H1 (cell line): ENCODE results near the gene KIF5C. TPM values are rescaled to one million over a fixed set of nuclear protein-coding genes. Genes with fewer than 3 reads are reported as not detected.

Experiments
- ASH2L ChIP-seq: fragments of 200-600, 300-600 bp; sonication (generic); IDR thresholded peaks from one replicate; pipeline ENCODE4 v1.7.1; 2017; ENCODE audit warnings: low read length
- ATF2 ChIP-seq: IDR thresholded peaks from 2 replicates; pipeline ENCODE4 v1.6.1; 2012; ENCODE audit warnings: low read length, inconsistent platforms
- CTBP2 ChIP-seq: IDR thresholded peaks from 2 replicates; pipeline ENCODE4 v1.7.0; 2011; ENCODE audit warnings: borderline replicate concordance, mild to moderate bottlenecking, moderate library complexity, mixed read lengths, low read length; ENCODE audit not compliant: insufficient read depth, insufficient read length
- GABPA ChIP-seq: IDR thresholded peaks from 2 replicates; pipeline ENCODE4 v1.6.1; 2011; ENCODE audit warnings: mild to moderate bottlenecking, low read length, moderate library complexity, borderline replicate concordance; ENCODE audit not compliant: insufficient read depth
- GTF2F1 ChIP-seq: IDR thresholded peaks from 2 replicates; pipeline ENCODE4 v1.6.1; 2012; ENCODE audit warnings: low read depth, low read length, improper control_type of control experiment, borderline replicate concordance
- KDM4A ChIP-seq: IDR thresholded peaks from one replicate; pipeline ENCODE4 v1.7.1; 2012; ENCODE audit warnings: low read depth, mild to moderate bottlenecking, moderate library complexity, low read length, inconsistent platforms; ENCODE audit not compliant: severe bottlenecking
- SIN3A ChIP-seq, 2 experiments: IDR thresholded peaks in 1 of 2; conservative IDR thresholded peaks in 1 of 2; 2 replicates each; pipeline ENCODE4 v1.6.1; 2011 to 2012; ENCODE audit warnings: low read length in 2 of 2, improper control_type of control experiment in 1 of 2, low read depth in 1 of 2, mild to moderate bottlenecking in 1 of 2
- polyA plus RNA-seq, 7 experiments: library from polyadenylated mRNA; depleted of rRNA in 3 of 7; stranded (reverse) in 5 of 7; unstranded in 2 of 7; fragments of >200 nt in 5 of 7; fragments of 200-250 nt in 2 of 7; gene quantifications; 1 replicate in 5 of 7; 2 replicates in 1 of 7; 4 replicates in 1 of 7; pipeline versions ENCODE4 v1.2.1 to v1.2.3, GENCODE V29; 2011 to 2013; ENCODE audit warnings: missing spikeins in 2 of 7, mixed read lengths in 2 of 7
- total RNA-seq: library from RNA; stranded (reverse); fragmentation: NEBNext Ultra II Directional; extraction: Animal tissue kit (Norgen Biotek cat#: 25700); gene quantifications from 2 replicates; pipeline ENCODE4 v1.2.1, GENCODE V29; 2021

KIF5C gene
- total and polyA plus RNA-seq, 2 of the 8 experiments (the other 6 are each of a cell fraction or from before 2014, with no cell fraction given) = 16.3 to 66.4 TPM

DNA sequence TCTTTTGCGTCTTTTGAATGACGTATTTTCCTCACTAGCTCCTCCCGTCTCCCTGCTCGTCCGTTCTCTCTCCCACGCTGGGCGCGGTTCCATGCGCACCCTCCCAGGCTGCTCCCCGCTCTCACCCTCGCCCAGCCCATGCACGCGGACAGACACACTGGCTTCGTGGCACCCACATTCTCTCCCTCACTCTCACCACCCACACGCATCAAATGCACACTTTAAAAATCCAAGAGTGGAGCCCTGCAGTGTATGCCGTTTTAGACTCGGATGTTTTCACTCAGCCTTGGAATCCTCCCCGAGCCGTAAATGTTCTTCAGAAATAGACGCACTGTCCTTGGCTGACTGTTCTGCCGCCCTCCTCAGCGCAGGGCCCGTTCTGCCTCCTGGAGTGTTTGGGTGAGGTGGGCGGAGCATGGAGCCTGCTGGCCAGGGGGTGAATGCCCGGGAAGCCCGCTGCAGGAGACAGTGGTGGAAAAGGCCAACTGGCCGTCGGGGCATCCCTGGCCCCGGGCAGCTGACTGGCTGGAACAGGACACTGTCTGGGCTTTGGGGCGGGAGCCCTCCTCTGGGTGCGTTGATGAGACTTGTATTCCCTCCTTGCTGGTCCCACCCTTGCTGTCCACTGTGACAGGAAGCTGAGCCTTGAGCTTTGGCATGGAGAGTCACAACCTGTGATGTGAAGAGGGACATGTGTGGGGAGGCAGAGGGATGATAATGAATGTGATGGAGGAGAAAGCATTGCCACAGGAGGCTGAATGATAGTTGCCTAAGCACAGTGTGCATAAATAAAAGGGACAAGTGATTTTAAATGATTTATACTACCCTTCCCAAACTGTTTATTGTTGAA is 128.1 kb downstream of the KIF5C start (continued):
- TF ChIP-seq ASH2L = no peak
- no peak for TF ChIP-seq GABPA
- TF ChIP-seq GTF2F1 = no peak
- no peak for TF ChIP-seq SIN3A (conservative IDR thresholded peaks at IDR 0.05 in 1 of 2, IDR thresholded peaks at IDR 0.05 in 1 of 2; ENCODE audit: low read depth in 1 of 2, low read length in 2 of 2)
- TF ChIP-seq KDM4A = no peak
- TF ChIP-seq ATF2 = no peak
- TF ChIP-seq CTBP2 = no peak
